ENCODE measurements around the gene SLC51A.

DNA sequence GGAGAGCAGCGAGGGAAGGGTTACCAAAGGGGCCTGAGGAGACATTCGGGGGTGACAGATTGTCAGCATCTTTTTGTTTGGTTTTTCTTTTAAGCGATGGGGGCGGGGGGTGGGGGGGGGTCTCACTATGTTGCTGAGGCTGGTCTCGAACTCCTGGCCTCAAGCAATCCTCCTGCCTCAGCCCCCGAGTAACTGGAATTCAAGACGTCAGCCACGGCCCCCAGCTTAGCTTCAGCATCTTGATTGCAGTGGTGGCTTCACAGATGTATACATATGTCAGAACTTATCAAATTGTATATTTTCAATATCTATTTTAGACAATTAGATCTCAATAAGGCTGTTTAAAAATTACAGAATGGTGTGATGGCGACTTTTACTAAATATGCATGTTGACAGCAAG is 36.0 kb upstream of the SLC51A start:
- TF ChIP-seq CTCF (IDR thresholded peaks at IDR 0.05): no peak
- no peak for TF ChIP-seq POLR2AphosphoS5 (IDR thresholded peaks at IDR 0.05)
- TF ChIP-seq POLR2A (IDR thresholded peaks at IDR 0.05): no peak
- TF ChIP-seq EP300 (IDR thresholded peaks at IDR 0.05): no peak
